H9 (cell line): ENCODE measurements around the gene MYD88. TPM values are rescaled to one million over a fixed set of nuclear protein-coding genes. Genes with fewer than 3 reads are reported as not detected.

Experiments
- DNase-seq: peaks from one replicate; pipeline ENCODE4 v3.0.0-alpha.2; 2017
- H2AFZ ChIP-seq: one replicate; pipeline ENCODE4 v1.6.1; 2013; ENCODE audit warnings: mild to moderate bottlenecking, low read length, control low read depth, moderate library complexity
- H2AK5ac ChIP-seq: 2 replicates; pipeline ENCODE4 v1.6.1; 2013; ENCODE audit warnings: low read length, control low read depth, mixed read lengths; ENCODE audit not compliant: insufficient read length
- H2BK120ac ChIP-seq: one replicate; pipeline ENCODE4 v1.6.1; 2013; ENCODE audit warnings: low read depth, mild to moderate bottlenecking, low read length, control low read depth, inconsistent platforms; ENCODE audit not compliant: poor library complexity, severe bottlenecking
- H2BK12ac ChIP-seq: 2 replicates; pipeline ENCODE4 v1.6.1; 2013; ENCODE audit warnings: low read length, control low read depth, mixed read lengths, low read depth; ENCODE audit not compliant: insufficient read length
- H2BK15ac ChIP-seq: 2 replicates; pipeline ENCODE4 v1.6.1; 2013; ENCODE audit warnings: low read depth, low read length, control low read depth
- H2BK20ac ChIP-seq: one replicate; pipeline ENCODE4 v1.6.1; 2013; ENCODE audit warnings: low read depth, mild to moderate bottlenecking, low read length, control low read depth, inconsistent platforms; ENCODE audit not compliant: poor library complexity, severe bottlenecking
- H2BK5ac ChIP-seq: 2 replicates; pipeline ENCODE4 v1.6.1; 2013; ENCODE audit warnings: low read length, control low read depth, mixed read lengths; ENCODE audit not compliant: insufficient read length
- H3K14ac ChIP-seq: 2 replicates; pipeline ENCODE4 v1.6.1; 2013; ENCODE audit warnings: low read length, control low read depth; ENCODE audit not compliant: insufficient read depth
- H3K18ac ChIP-seq: 2 replicates; pipeline ENCODE4 v1.6.1; 2013; ENCODE audit warnings: low read depth, mild to moderate bottlenecking, mixed read lengths, low read length, control low read depth; ENCODE audit not compliant: insufficient read length
- H3K23ac ChIP-seq: 2 replicates; pipeline ENCODE4 v1.6.1; 2013; ENCODE audit warnings: low read length, control low read depth, mixed read lengths, low read depth; ENCODE audit not compliant: insufficient read length
- H3K23me2 ChIP-seq: 2 replicates; pipeline ENCODE4 v1.6.1; 2013; ENCODE audit warnings: low read depth, mild to moderate bottlenecking, mixed read lengths, low read length, control low read depth; ENCODE audit not compliant: insufficient read length, poor library complexity, severe bottlenecking
- H3K27ac ChIP-seq: 2 replicates; pipeline ENCODE4 v1.5.1; 2013; ENCODE audit warnings: low read length, control low read depth, mixed read lengths, low read depth; ENCODE audit not compliant: insufficient read length
- H3K27me3 ChIP-seq: 2 replicates; pipeline ENCODE4 v1.6.1; 2013; ENCODE audit warnings: low read length, control low read depth, inconsistent platforms; ENCODE audit not compliant: insufficient read depth
- H3K4ac ChIP-seq: 2 replicates; pipeline ENCODE4 v1.6.1; 2013; ENCODE audit warnings: low read depth, mild to moderate bottlenecking, control low read depth, inconsistent platforms, low read length, moderate library complexity
- H3K4me1 ChIP-seq: 2 replicates; pipeline ENCODE4 v1.6.1; 2013; ENCODE audit warnings: low read length, control low read depth, inconsistent platforms; ENCODE audit not compliant: insufficient read depth
- H3K4me2 ChIP-seq: 2 replicates; pipeline ENCODE4 v1.6.1; 2013; ENCODE audit warnings: low read length, control low read depth, mixed read lengths; ENCODE audit not compliant: insufficient read length, insufficient read depth
- H3K56ac ChIP-seq: 2 replicates; pipeline ENCODE4 v1.6.1; 2013; ENCODE audit warnings: low read depth, mild to moderate bottlenecking, mixed read lengths, low read length, control low read depth; ENCODE audit not compliant: insufficient read length
- H3K79me1 ChIP-seq: 2 replicates; pipeline ENCODE4 v1.6.1; 2013; ENCODE audit warnings: low read depth, mild to moderate bottlenecking, moderate library complexity, low read length, control low read depth, inconsistent platforms; ENCODE audit not compliant: insufficient read depth, poor library complexity, severe bottlenecking
- H3K79me2 ChIP-seq: 2 replicates; pipeline ENCODE4 v1.6.1; 2013; ENCODE audit warnings: low read length, control low read depth, inconsistent platforms; ENCODE audit not compliant: insufficient read depth
- H3K9ac ChIP-seq: 2 replicates; pipeline ENCODE4 v1.6.1; 2013; ENCODE audit warnings: low read length, control low read depth, mixed read lengths; ENCODE audit not compliant: insufficient read length; ENCODE audit errors: extremely low read depth
- H3K9me3 ChIP-seq: one replicate; pipeline ENCODE4 v1.6.1; 2013; ENCODE audit warnings: low read depth, low read length, inconsistent platforms; ENCODE audit not compliant: control insufficient read depth
- H3T11ph ChIP-seq: one replicate; pipeline ENCODE4 v1.6.1; 2013; ENCODE audit warnings: mild to moderate bottlenecking, low read length, control low read depth, inconsistent platforms
- H4K20me1 ChIP-seq: one replicate; pipeline ENCODE4 v1.6.1; 2013; ENCODE audit not compliant: control insufficient read depth, insufficient read length, insufficient read depth
- H4K5ac ChIP-seq: 2 replicates; pipeline ENCODE4 v1.6.1; 2013; ENCODE audit warnings: low read depth, mild to moderate bottlenecking, mixed read lengths, low read length, control low read depth; ENCODE audit not compliant: insufficient read length
- H4K8ac ChIP-seq: replicated peaks from 2 replicates; pipeline ENCODE4 v1.6.1; 2013; ENCODE audit warnings: low read length, control low read depth, mixed read lengths, low read depth; ENCODE audit not compliant: insufficient read length
- H4K91ac ChIP-seq: 2 replicates; pipeline ENCODE4 v1.6.1; 2013; ENCODE audit warnings: low read depth, mild to moderate bottlenecking, moderate library complexity, mixed read lengths, low read length, control low read depth; ENCODE audit not compliant: insufficient read length
- H3K27ac Mint-ChIP-seq, 3 experiments: 2 replicates in 2 of 3; 3 replicates in 1 of 3; pipeline ENCODE4 v1.8.0; 2020 to 2021; ENCODE audit warnings: mixed read lengths in 3 of 3, mild to moderate bottlenecking in 1 of 3, moderate library complexity in 1 of 3
- H3K27me3 Mint-ChIP-seq: 2 replicates; pipeline ENCODE4 v1.8.0; 2021; ENCODE audit warnings: low read depth, mild to moderate bottlenecking, moderate library complexity, mixed read lengths
- H3K36me3 Mint-ChIP-seq, 3 experiments: 2 replicates in 2 of 3; 3 replicates in 1 of 3; pipeline ENCODE4 v1.8.0; 2020 to 2021; ENCODE audit warnings: low read depth in 3 of 3, mixed read lengths in 3 of 3; ENCODE audit not compliant: insufficient read depth in 1 of 3
- H3K4me1 Mint-ChIP-seq, 2 experiments: 2 replicates each; pipeline ENCODE4 v1.8.0; 2020; ENCODE audit warnings: mixed read lengths in 2 of 2
- H3K4me3 Mint-ChIP-seq, 2 experiments: 2 replicates in 1 of 2; 3 replicates in 1 of 2; pipeline ENCODE4 v1.8.0; 2020 to 2021; ENCODE audit warnings: mild to moderate bottlenecking in 2 of 2, mixed read lengths in 2 of 2, moderate library complexity in 1 of 2
- H3K9me3 Mint-ChIP-seq, 2 experiments: 2 replicates in 1 of 2; 3 replicates in 1 of 2; pipeline ENCODE4 v1.8.0; 2020; ENCODE audit warnings: mild to moderate bottlenecking in 2 of 2, mixed read lengths in 2 of 2, moderate library complexity in 1 of 2
- WGBS: extraction: QIAGEN DNeasy Blood & Tissue Kit; methylation state at CpG from one replicate; pipeline ENCODE4 v1.1.7; 2013; ENCODE audit warnings: missing lambda C conversion rate, low lambda C conversion rate, mixed read lengths; ENCODE audit not compliant: insufficient read length; ENCODE audit errors: extremely low coverage; 5-methylcytosine and 5-hydroxymethylcytosine counted together
- total RNA-seq: library from RNA; stranded (reverse); gene quantifications from 2 replicates; pipeline ENCODE4 v1.2.1, GENCODE V29; 2021
- TF ChIP-seq, protein P1 (sequence below): fragments of 200-600 bp; sonication (generic); conservative IDR thresholded peaks from 3 replicates; pipeline ENCODE4 v1.8.0; 2021; ENCODE audit warnings: antibody characterized with exemption, mild to moderate bottlenecking

MYD88 gene
- total RNA-seq, 1 experiment from 2014 or later: 33.4 TPM

DNA sequence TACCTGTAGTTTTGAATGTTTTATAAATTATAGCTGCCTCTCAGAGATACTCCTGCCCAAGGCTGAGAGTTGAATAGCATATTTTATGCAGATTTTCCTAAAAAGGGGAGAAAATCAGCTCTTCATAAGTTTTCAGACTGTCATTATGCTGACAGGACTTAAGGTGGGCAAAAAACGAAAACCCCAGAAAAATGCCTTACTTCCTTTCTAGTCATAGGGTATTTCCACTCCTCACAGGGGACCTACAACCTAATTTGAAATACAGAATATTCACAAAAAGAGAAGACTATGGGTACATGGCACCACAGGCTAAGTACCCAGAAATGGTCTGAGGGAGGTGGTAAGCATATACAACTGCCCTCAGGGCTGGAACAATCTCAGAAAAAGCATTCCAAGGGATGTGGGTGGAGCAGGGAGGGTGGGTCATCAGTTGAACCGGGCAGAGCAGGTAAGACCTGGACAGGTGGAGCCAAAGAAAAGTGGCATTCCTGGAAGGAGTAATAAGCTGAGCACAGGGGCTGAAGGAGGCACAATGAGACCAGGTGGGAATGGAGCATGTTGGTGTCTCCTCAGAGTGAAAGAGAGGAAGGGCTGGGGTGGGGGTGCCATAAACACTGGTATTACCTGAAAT lies 16.3 kb downstream of the MYD88 start:
- H3K27me3 Mint-ChIP-seq: no peaks in the 10 kb centered on the region; the same call in 1 of the 2 replicates
- no peak overlapping the region for H2AK5ac ChIP-seq
- H2BK20ac ChIP-seq: no peak overlapping the region
- H3K27me3 ChIP-seq: no peaks in the 10 kb centered on the region
- no peak overlapping the region for H3K4me3 Mint-ChIP-seq
- TF ChIP-seq, protein P1, sequence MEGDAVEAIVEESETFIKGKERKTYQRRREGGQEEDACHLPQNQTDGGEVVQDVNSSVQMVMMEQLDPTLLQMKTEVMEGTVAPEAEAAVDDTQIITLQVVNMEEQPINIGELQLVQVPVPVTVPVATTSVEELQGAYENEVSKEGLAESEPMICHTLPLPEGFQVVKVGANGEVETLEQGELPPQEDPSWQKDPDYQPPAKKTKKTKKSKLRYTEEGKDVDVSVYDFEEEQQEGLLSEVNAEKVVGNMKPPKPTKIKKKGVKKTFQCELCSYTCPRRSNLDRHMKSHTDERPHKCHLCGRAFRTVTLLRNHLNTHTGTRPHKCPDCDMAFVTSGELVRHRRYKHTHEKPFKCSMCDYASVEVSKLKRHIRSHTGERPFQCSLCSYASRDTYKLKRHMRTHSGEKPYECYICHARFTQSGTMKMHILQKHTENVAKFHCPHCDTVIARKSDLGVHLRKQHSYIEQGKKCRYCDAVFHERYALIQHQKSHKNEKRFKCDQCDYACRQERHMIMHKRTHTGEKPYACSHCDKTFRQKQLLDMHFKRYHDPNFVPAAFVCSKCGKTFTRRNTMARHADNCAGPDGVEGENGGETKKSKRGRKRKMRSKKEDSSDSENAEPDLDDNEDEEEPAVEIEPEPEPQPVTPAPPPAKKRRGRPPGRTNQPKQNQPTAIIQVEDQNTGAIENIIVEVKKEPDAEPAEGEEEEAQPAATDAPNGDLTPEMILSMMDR: no peak
- no peak overlapping the region for H4K5ac ChIP-seq
- H3K14ac ChIP-seq: no peak overlapping the region
- H3K4me2 ChIP-seq: no peak overlapping the region
- no peak overlapping the region for H3K27ac ChIP-seq
- H3K36me3 Mint-ChIP-seq: no peaks in the 10 kb centered on the region
- H3K79me2 ChIP-seq: no peaks in the 10 kb centered on the region
- no peak overlapping the region for H3K18ac ChIP-seq
- no peaks in the 10 kb centered on the region for H3K9me3 ChIP-seq
- H3K4me1 ChIP-seq: no peaks in the 10 kb centered on the region
- H2BK12ac ChIP-seq: no peak overlapping the region
- no peak overlapping the region for H2AFZ ChIP-seq
- H3K4ac ChIP-seq: no peak overlapping the region
- H3K9ac ChIP-seq: no peak overlapping the region
- no peak overlapping the region for H2BK15ac ChIP-seq
- H4K91ac ChIP-seq: no peak overlapping the region
- DNase-seq: no peak
- H3K79me1 ChIP-seq: no peaks in the 10 kb centered on the region
- no peak overlapping the region for H3K56ac ChIP-seq
- peaks cover 0 to 4% of the 10 kb centered on the region in 2 experiments; a peak in 2 of 4 replicates for H3K4me1 Mint-ChIP-seq
- no peak overlapping the region for H3K23ac ChIP-seq
- no peaks in the 10 kb centered on the region for H4K20me1 ChIP-seq
- no peak overlapping the region for H4K8ac ChIP-seq
- WGBS: no CpG with 5 or more reads among the region's 2 CpGs
- no peak overlapping the region for H3T11ph ChIP-seq
- H2BK120ac ChIP-seq: no peak overlapping the region
- no peaks in the 10 kb centered on the region for H3K23me2 ChIP-seq
- H3K9me3 Mint-ChIP-seq: no peaks in the 10 kb centered on the region
- H3K27ac Mint-ChIP-seq: no peak overlapping the region
- no peak overlapping the region for H2BK5ac ChIP-seq
